ENCODE measurements around the gene ARHGAP19. TPM values are rescaled to one million over a fixed set of nuclear protein-coding genes. Genes with fewer than 3 reads are reported as not detected.

Gene ARHGAP19
- polyA plus RNA-seq, 1 of the 3 experiments (the other 2 are of a cell fraction) = 3.8 TPM

- 90% methylated on average over 5 of the region's 5 CpGs for WGBS (ENCODE audit: low lambda C conversion rate)
- Histone ChIP-seq H3K27me3 (ENCODE audit: insufficient read depth) (no peaks in the 10 kb centered on the region), H4K20me1 (ENCODE audit: insufficient read depth) (peaks cover 7% of the 10 kb centered on the region; the same call in 1 of the 2 replicates), H3K4me2 (no peak overlapping the region), H3K9me2 (no peaks in the 10 kb centered on the region), H2AFZ (ENCODE audit: low read depth) (no peak overlapping the region), H3K27ac (ENCODE audit: low read depth in 2 of 2, low read length in 1 of 2) (no peak overlapping the region), H3K4me1 (ENCODE audit: control insufficient read depth in 1 of 2, insufficient read depth in 2 of 2, low read depth in 1 of 2, low read length in 1 of 2) (peaks cover 0 to 21% of the 10 kb centered on the region in 2 experiments; a peak in 1 of 4 replicates), H3K4me3 (ENCODE audit: low read depth in 2 of 2, low read length in 1 of 2) (no peak overlapping the region), H3K9ac (no peak overlapping the region), H3K9me3 (no peaks in the 10 kb centered on the region), H3K79me2 (ENCODE audit: insufficient read depth) (no peaks in the 10 kb centered on the region; the same call in 1 of the 2 replicates), H3F3A (replicated peaks; ENCODE audit: insufficient read depth) (peaks cover 19% of the 10 kb centered on the region), H3K36me3 (replicated peaks in 1 of 2; ENCODE audit: control insufficient read depth in 1 of 2, insufficient read depth in 2 of 2, low read length in 1 of 2) (no peaks in the 10 kb centered on the region)
- ChIA-PET CTCF (no interaction called here), POLR2A (no interaction called here)
- TF ChIP-seq TEAD4 (IDR thresholded peaks at IDR 0.05; ENCODE audit: borderline replicate concordance, insufficient read depth) = no peak
- no peak for TF ChIP-seq GABPA (IDR thresholded peaks at IDR 0.05; ENCODE audit: low read depth)
- no peak for TF ChIP-seq RFX5 (IDR thresholded peaks at IDR 0.05; ENCODE audit: low read length)
- no peak for TF ChIP-seq USF1 (IDR thresholded peaks at IDR 0.05; ENCODE audit: borderline replicate concordance, low read depth)
- no peak for TF ChIP-seq RXRA (IDR thresholded peaks at IDR 0.05; ENCODE audit: borderline replicate concordance, low read depth)
- TF ChIP-seq EP300 (IDR thresholded peaks at IDR 0.05; ENCODE audit: borderline replicate concordance in 1 of 2, low read depth in 1 of 2, low read length in 1 of 2) = no peak
- no peak for TF ChIP-seq RAD21 (IDR thresholded peaks at IDR 0.05; ENCODE audit: low read length)
- TF ChIP-seq GATA2 (CRISPR knock-in tag; IDR thresholded peaks at IDR 0.05) = no peak
- TF ChIP-seq RCOR1 (IDR thresholded peaks at IDR 0.05; ENCODE audit: low read length) = no peak
- no peak for TF ChIP-seq ELF1 (IDR thresholded peaks at IDR 0.05)
- no peak for TF ChIP-seq NFIC (IDR thresholded peaks at IDR 0.05; ENCODE audit: borderline replicate concordance)
- no peak for TF ChIP-seq YY1 (IDR thresholded peaks at IDR 0.05; ENCODE audit: low read depth)
- TF ChIP-seq FOSL2 (IDR thresholded peaks at IDR 0.05; ENCODE audit: borderline replicate concordance, low read depth) = no peak
- no peak for TF ChIP-seq MXI1 (IDR thresholded peaks at IDR 0.05; ENCODE audit: low read depth, low read length)
- no peak for DNase-seq
These were observed 43.6 kb upstream of the ARHGAP19 start for GRCh38 chr10:97336006-97336405.

- Histone ChIP-seq H3K36me3 (replicated peaks in 1 of 2; ENCODE audit: control insufficient read depth in 1 of 2, insufficient read depth in 2 of 2, low read length in 1 of 2) (no peaks in the 10 kb centered on the region), H3K4me1 (ENCODE audit: control insufficient read depth in 1 of 2, insufficient read depth in 2 of 2, low read depth in 1 of 2, low read length in 1 of 2) (peaks cover 0 to 21% of the 10 kb centered on the region in 2 experiments; a peak in 1 of 4 replicates), H3K9me2 (no peaks in the 10 kb centered on the region), H4K20me1 (ENCODE audit: insufficient read depth) (peaks cover 7% of the 10 kb centered on the region; the same call in 1 of the 2 replicates), H2AFZ (ENCODE audit: low read depth) (peak overlapping the region; percentile 89; the same call in 1 of the 2 replicates), H3K9me3 (no peaks in the 10 kb centered on the region), H3K27me3 (ENCODE audit: insufficient read depth) (no peaks in the 10 kb centered on the region), H3F3A (replicated peaks; ENCODE audit: insufficient read depth) (peaks cover 19% of the 10 kb centered on the region), H3K4me3 (ENCODE audit: low read depth in 2 of 2, low read length in 1 of 2) (peak overlapping the region; percentile 77 to 83), H3K9ac (peak overlapping the region; percentile 98), H3K4me2 (peak overlapping the region; percentile 85), H3K27ac (ENCODE audit: low read depth in 2 of 2, low read length in 1 of 2) (peak overlapping the region in 1 of 2 experiments; percentile 97; a peak in 1 of 4 replicates), H3K79me2 (ENCODE audit: insufficient read depth) (no peaks in the 10 kb centered on the region; the same call in 1 of the 2 replicates)
- no peak for TF ChIP-seq EZH2phosphoT487 (IDR thresholded peaks at IDR 0.05; ENCODE audit: borderline replicate concordance, low read depth)
- TF ChIP-seq SMC3 (IDR thresholded peaks at IDR 0.05; ENCODE audit: low read depth, low read length) = no peak
- TF ChIP-seq GATA2 (CRISPR knock-in tag; IDR thresholded peaks at IDR 0.05) = no peak
- TF ChIP-seq JUND (IDR thresholded peaks at IDR 0.05) = no peak
- TF ChIP-seq GABPA (IDR thresholded peaks at IDR 0.05; ENCODE audit: low read depth) = no peak
- TF ChIP-seq CTCF (IDR thresholded peaks at IDR 0.05) = no peak
- TF ChIP-seq TCF12 (IDR thresholded peaks at IDR 0.05) = no peak
- no peak for TF ChIP-seq FOXJ3 (CRISPR knock-in tag; IDR thresholded peaks at IDR 0.05)
- no peak for TF ChIP-seq PBX3 (IDR thresholded peaks at IDR 0.05)
- TF ChIP-seq SIN3A (IDR thresholded peaks at IDR 0.05; ENCODE audit: borderline replicate concordance, low read depth, low read length) = no peak
- no peak for TF ChIP-seq IRF3 (IDR thresholded peaks at IDR 0.05; ENCODE audit: low read depth, low read length)
- no peak for TF ChIP-seq EP300 (IDR thresholded peaks at IDR 0.05; ENCODE audit: borderline replicate concordance in 1 of 2, low read depth in 1 of 2, low read length in 1 of 2)
- TF ChIP-seq YY1 (IDR thresholded peaks at IDR 0.05; ENCODE audit: low read depth) = no peak
- no peak for TF ChIP-seq NFIC (IDR thresholded peaks at IDR 0.05; ENCODE audit: borderline replicate concordance)
- no peak for DNase-seq
- WGBS (ENCODE audit: low lambda C conversion rate) = 2% methylated on average over 13 of the region's 25 CpGs
- POLR2A ChIA-PET = no interaction called here
- CTCF ChIA-PET = interaction anchor here (0.8 kb wide), 1 partner anchor 22 kb away, joined by 3 read pairs; no protein-coding TSS in a partner anchor
These were observed 42.8 kb upstream of the ARHGAP19 start for GRCh38 chr10:97335188-97335619.
